GM18517 (cell line): ENCODE data around the gene EPHB2.

Source experiments
- ATAC-seq: cut with Tn5 transposase; IDR thresholded peaks from one replicate; pipeline ENCODE4 v1.9.1; 2021; ENCODE audit warnings: mild to moderate bottlenecking, moderate library complexity; ENCODE audit not compliant: unreplicated experiment

The EPHB2 gene

GRCh38 chr1:22852144-22852655 lies 141.6 kb downstream of the EPHB2 start:
- no peak for ATAC-seq

DNA sequence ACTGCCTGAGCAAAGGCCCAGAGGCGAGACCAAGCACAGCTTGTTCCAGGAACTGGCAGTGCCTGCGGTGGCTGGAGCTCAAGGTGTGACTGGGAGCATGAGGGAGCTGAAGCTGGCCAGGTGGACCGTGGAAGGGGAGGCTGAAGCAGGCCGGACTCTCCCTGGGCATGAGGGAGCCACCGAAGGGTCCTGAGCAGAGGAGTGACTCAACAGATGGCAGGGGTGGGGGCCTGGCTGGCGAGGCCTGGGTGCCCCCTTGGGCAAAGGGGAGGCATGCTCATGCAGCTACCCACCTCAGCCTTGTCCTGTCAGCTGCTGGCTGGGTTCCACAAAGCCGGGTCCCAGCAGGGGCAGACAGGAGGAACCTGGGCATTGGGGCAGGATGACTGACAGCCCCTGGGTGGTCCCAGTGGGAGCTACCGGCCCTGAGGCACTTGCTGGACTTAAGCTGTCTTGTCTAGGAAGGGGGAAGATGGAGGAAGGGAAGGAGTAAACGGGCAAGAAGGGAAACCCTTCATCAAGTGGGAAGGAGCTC lies 143.1 kb downstream of the EPHB2 start:
- no peak for ATAC-seq

DNA sequence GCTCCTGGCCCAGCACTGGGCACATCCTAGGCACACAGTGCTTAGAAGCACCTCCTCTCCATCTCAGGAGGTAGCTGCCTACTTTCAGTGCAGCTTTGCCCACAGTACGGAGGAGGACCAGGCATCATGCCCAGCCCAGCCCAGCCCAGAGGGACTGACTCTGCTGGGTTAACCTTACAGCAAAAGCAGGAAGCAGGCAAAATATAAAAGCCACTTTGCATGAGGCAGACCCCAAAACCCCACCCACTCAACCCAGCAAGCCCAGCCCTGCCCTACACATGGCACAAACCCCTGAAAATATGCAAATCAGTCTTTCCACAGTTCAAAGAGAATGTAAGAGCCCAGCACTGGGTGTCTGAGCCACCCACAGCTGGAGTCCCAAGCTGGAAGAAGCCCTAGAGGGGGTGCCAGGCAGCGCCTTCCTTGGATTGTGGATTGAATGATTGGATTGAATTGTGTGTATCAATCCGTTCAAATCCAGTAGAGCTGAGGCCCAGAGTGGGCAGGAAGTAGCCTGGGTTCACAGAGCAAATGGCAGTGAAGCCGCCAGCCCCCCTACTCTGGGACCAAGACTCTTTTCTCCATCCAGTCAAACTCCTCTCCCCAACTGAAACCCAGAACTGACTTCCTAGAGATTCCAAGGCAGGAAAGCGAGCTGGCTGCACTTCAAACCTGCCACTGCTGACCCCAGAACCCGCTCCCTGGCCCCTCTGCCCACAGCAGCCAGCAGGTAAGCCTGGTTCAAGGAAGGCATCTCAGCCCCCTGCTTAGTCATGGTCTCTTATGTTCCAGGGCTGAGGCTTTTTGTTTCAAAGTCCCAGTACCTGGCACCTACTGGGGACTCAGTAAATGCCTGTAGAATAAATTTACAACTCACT lies 144.3 kb downstream of the EPHB2 start:
- peak; percentile 55 for ATAC-seq

DNA sequence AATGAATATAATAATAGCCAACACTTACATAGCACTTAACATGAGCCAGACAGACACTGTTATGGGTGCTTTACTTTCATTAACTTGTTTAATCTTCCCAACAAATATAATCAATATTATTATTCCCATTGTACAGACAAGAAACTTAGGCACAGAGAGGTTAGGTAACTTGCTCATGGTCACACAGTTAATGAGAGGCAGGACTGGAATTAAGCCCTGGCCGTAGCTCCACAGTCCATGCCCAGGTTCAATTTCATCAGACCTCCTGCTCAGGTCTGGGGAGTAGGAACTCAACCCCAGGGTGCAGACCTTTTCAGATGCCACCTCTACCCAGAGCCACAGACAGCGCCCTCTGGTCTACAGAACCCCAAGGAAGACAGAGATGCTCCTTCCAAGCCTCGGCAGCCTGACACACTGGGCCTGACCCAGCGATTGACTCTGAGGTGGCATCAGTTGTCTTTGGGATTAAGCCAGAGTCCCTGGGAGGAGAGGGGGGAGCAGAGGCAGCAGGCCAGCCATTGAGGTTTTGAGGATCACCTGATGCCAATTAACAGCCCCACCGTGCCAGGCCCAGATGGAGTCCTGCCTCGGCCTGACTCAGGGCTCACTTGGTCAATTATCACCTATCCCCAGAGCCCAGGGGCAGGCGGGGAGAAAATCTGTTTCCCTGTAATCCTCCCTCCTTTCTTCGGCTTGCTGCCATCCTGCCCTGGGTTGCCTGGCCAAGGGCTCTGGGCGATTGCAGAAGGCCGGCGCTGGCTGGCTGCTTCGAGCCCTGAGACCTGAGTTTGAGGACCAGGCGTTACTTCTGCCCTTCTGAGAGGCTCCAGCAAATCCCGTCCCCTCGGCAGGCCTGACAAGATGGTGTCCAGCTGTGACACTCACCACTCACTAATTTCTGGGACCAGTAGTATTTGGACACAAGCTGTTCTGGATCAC lies 145.3 kb downstream of the EPHB2 start:
- ATAC-seq, result no peak

GRCh38 chr1:22857661-22858060 lies 147.0 kb downstream of the EPHB2 start:
- ATAC-seq, result no peak

- no peak for ATAC-seq
Observed at GRCh38 chr1:22860414-22860800, 149.8 kb downstream of the EPHB2 start.

GRCh38 chr1:22860883-22861385 lies 150.3 kb downstream of the EPHB2 start:
- ATAC-seq, result no peak

DNA sequence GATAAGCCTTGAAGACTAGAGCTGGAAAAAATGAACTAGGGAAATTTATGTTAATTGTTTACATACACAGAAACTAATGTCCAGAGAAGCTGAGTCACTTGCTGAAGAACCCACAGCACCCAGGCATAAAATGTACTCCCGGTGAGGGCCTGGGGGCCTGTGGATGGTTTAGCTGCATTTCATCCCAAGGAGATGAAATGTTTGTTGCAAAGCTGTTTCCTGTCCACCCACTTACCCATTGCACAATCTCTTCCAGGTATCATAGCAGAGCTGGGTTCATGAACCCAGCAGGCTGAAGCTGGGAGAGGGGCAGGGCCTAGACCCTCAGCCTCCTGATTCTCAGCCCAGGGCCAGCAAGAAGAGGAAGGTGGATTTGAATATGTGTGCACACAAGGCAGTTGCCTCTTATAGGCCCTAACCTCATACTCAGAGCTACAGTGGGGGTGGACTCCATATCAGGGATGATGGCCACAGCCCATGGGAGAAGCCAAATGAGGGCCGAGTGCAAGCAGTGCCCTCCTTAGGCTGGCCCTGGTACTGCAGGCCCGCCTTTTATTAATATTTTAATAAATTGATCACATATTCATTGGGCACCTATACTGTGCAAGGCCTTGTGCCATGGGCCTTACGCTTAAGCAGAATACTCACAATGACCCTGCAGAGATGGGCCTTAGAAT lies 151.3 kb downstream of the EPHB2 start:
- ATAC-seq, result no peak

GRCh38 chr1:22862752-22863151 lies 152.1 kb downstream of the EPHB2 start:
- ATAC-seq, result no peak

DNA sequence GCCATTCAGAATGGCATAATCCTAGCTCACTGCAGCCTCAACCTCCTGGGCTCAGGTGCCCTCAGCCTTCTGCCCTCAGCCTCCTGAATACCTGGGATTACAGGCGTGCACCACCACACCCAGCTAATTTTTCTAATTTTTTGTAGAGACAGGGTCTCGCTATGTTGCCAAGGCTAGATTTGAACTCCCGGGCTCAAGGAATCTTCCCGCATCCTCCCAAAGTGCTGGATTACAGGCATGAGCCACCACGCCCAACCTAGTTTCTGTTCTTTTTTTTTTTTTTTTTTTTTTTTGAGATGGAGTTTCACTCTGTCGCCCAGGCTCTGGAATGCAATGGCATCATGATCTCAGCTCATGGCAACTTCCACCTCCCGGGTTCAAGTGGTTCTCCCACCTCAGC lies 153.1 kb downstream of the EPHB2 start:
- no peak for ATAC-seq

DNA sequence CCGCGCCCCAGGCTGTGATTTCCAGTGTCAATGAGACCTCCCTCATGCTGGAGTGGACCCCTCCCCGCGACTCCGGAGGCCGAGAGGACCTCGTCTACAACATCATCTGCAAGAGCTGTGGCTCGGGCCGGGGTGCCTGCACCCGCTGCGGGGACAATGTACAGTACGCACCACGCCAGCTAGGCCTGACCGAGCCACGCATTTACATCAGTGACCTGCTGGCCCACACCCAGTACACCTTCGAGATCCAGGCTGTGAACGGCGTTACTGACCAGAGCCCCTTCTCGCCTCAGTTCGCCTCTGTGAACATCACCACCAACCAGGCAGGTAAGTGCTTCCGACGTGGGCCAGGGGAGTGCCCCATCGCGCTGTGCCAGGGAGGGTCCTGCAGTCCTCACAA lies 154.2 kb downstream of the EPHB2 start:
- no peak for ATAC-seq

GRCh38 chr1:22865736-22866135 lies 155.1 kb downstream of the EPHB2 start:
- no peak for ATAC-seq

GRCh38 chr1:22866868-22867267 lies 156.2 kb downstream of the EPHB2 start:
- no peak for ATAC-seq

DNA sequence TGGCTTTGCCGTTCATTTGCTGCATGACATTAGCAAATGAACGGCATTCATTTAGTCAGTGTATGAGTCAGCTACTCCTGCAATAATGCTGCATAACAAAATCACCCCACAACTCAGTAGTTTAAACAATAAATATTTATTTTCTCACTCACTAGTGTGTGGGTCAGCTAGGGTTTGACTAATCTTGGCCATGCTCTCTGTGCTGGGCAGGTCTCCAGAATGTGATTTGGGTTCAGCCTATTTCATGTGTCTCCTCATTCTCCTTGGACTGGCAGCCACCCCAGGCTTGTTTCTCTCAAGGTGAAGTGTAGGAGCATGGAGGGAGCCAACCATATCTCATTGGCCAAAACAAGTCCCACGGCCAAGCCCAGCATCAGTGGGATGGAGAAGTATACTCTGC lies 157.7 kb downstream of the EPHB2 start:
- no peak for ATAC-seq

GRCh38 chr1:22869325-22869724 lies 158.7 kb downstream of the EPHB2 start:
- ATAC-seq, result no peak

DNA sequence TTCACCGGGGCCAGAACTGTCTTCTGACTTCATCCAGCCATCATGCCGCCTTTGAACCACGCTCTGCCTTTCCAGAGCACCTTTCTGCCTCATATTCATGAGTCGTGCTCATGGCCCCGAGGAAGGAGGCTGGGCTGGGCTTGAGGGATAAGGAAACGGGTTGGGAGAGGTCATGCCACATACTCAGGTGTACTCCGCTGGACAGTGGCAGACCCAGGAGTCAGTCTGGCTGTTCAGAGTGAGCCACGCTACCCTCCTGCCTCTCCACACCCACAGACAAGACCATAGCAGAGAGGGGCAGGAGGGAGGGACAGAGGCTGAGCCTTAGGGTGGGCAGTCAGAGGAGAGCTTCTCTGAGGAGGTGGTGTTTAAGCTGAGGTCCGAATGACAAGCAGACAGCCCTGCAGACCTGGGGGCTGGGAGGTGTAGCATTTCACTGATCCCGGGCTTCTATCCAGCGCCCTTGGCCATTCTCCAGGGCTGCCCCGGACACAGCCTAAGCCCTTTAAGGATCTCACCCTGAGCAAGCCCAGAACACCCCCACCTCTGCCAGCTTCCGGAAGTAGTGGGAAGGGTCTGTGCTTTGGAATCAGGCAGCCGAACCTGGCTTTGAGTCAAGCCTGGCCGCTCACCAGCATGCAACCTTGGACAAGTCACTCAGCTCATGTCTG lies 159.7 kb downstream of the EPHB2 start:
- ATAC-seq, result no peak

GRCh38 chr1:22872981-22873664 lies 162.5 kb downstream of the EPHB2 start:
- ATAC-seq, result no peak

DNA sequence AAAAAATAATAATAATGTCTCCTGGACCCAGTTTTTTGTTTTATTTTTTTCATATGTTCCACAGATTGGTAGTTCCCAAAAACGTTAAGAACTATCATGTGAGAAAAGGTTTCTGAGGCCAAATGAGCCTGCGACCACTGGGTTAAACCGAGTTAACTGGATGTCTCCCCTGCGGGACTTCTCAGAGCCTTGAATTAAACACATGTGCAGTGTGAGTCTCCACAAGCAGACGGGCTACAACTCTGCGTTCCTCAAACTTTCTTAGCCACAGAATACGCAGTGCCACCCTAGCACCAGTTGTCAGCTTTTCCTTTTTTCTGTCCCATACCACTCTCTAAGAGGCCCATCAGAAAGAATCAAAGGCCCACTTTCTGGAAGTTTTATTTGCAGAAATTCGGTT lies 164.1 kb downstream of the EPHB2 start:
- no peak for ATAC-seq

DNA sequence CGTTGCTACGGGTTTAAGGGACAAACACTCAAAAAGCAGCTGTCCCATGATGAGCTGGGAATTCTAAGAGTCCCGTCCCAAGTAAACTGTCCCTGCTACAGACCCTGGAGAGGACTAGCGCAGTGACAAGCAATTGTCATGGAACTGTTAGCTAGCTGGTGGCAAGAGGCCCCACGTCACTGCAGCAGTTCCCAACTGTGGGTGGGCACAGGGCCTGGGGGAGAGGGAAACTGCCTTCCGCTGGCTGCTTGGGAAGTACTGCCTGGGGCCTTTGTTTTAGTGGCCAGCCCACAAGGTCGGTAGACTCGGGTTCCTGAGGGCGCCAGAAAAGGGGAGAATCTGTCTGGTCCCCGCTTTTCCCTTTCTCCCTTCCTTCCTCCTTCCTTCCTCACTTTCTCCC lies 164.6 kb downstream of the EPHB2 start:
- ATAC-seq, result no peak
